ENCODE measurements around the gene AKT3.
"Not testable (repeated sequence)": the region's sequence is repeated elsewhere in the genome, so short reads cannot be mapped to it uniquely, and the experiment has no call there.

AKT3 gene

GRCh38 chr1:243621973-243622372 is 228.1 kb downstream of the AKT3 start:
- no peak for DNase-seq (ENCODE audit: low read depth in 1 of 2, low spot score in 1 of 2)

GRCh38 chr1:243620096-243620495 is 229.9 kb downstream of the AKT3 start:
- DNase-seq (ENCODE audit: low read depth in 1 of 2, low spot score in 1 of 2): no peak

- no peak for DNase-seq (ENCODE audit: low read depth in 1 of 2, low spot score in 1 of 2)
Measured at GRCh38 chr1:243609698-243610097, 240.3 kb downstream of the AKT3 start.

- no peak for DNase-seq (ENCODE audit: low read depth in 1 of 2, low spot score in 1 of 2)
Measured at GRCh38 chr1:243605604-243606003, 244.4 kb downstream of the AKT3 start.

- no peak for DNase-seq (ENCODE audit: low read depth in 1 of 2, low spot score in 1 of 2)
Measured at GRCh38 chr1:243601720-243602119, 248.3 kb downstream of the AKT3 start.

GRCh38 chr1:243598433-243598832 is 251.6 kb downstream of the AKT3 start:
- DNase-seq (ENCODE audit: low read depth in 1 of 2, low spot score in 1 of 2): peak in 1 of 2 donors; percentile 2

- DNase-seq (ENCODE audit: low read depth in 1 of 2, low spot score in 1 of 2): no peak
Measured at GRCh38 chr1:243597383-243597782, 252.7 kb downstream of the AKT3 start.

GRCh38 chr1:243596431-243597062 is 253.5 kb downstream of the AKT3 start:
- DNase-seq (ENCODE audit: low read depth in 1 of 2, low spot score in 1 of 2): peak in 1 of 2 donors; percentile 30

GRCh38 chr1:243595527-243596210 is 254.4 kb downstream of the AKT3 start:
- DNase-seq (ENCODE audit: low read depth in 1 of 2, low spot score in 1 of 2): no peak

GRCh38 chr1:243594455-243594854 is 255.6 kb downstream of the AKT3 start:
- no peak for DNase-seq (ENCODE audit: low read depth in 1 of 2, low spot score in 1 of 2)

GRCh38 chr1:243589286-243589685 is 260.8 kb downstream of the AKT3 start:
- DNase-seq (ENCODE audit: low read depth in 1 of 2, low spot score in 1 of 2): not testable (repeated sequence)

- no peak for DNase-seq (ENCODE audit: low read depth in 1 of 2, low spot score in 1 of 2)
Measured at GRCh38 chr1:243587823-243588560, 262.1 kb downstream of the AKT3 start.

- DNase-seq (ENCODE audit: low read depth in 1 of 2, low spot score in 1 of 2): no peak
Measured at GRCh38 chr1:243587285-243587684, 262.8 kb downstream of the AKT3 start.

GRCh38 chr1:243585982-243586381 is 264.1 kb downstream of the AKT3 start:
- no peak for DNase-seq (ENCODE audit: low read depth in 1 of 2, low spot score in 1 of 2)

- no peak for DNase-seq (ENCODE audit: low read depth in 1 of 2, low spot score in 1 of 2)
Measured at GRCh38 chr1:243582326-243582725, 267.7 kb downstream of the AKT3 start.

- no peak for DNase-seq (ENCODE audit: low read depth in 1 of 2, low spot score in 1 of 2)
Measured at GRCh38 chr1:243580984-243581383, 269.1 kb downstream of the AKT3 start.

GRCh38 chr1:243580072-243580471 is 270.0 kb downstream of the AKT3 start:
- DNase-seq (ENCODE audit: low read depth in 1 of 2, low spot score in 1 of 2): no peak

- DNase-seq (ENCODE audit: low read depth in 1 of 2, low spot score in 1 of 2): no peak
Measured at GRCh38 chr1:243575070-243575469, 275.0 kb downstream of the AKT3 start.

GRCh38 chr1:243572940-243573339 is 277.1 kb downstream of the AKT3 start:
- DNase-seq (ENCODE audit: low read depth in 1 of 2, low spot score in 1 of 2): no peak

- no peak for DNase-seq (ENCODE audit: low read depth in 1 of 2, low spot score in 1 of 2)
Measured at GRCh38 chr1:243568793-243569192, 281.2 kb downstream of the AKT3 start.

GRCh38 chr1:243564814-243565213 is 285.2 kb downstream of the AKT3 start:
- DNase-seq (ENCODE audit: low read depth in 1 of 2, low spot score in 1 of 2): no peak

- DNase-seq (ENCODE audit: low read depth in 1 of 2, low spot score in 1 of 2): no peak
Measured at GRCh38 chr1:243563732-243564131, 286.3 kb downstream of the AKT3 start.
